ENCODE measurements around the gene AGBL4. TPM values are rescaled to one million over a fixed set of nuclear protein-coding genes. Genes with fewer than 3 reads are reported as not detected.

The AGBL4 gene
- polyA plus RNA-seq, 3 donors, result 0.05 TPM; not detected in 2

- Histone ChIP-seq H2AFZ (ENCODE audit: insufficient read depth, low read depth, low read length, poor library complexity, severe bottlenecking) (no peak overlapping the region), H3K9ac (ENCODE audit: insufficient read depth, low read length, poor library complexity, severe bottlenecking) (no peak overlapping the region), H3K4me3 (replicated peaks in 1 of 3; ENCODE audit: low read depth in 2 of 3, low read length in 3 of 3) (no peak overlapping the region), H3K36me3 (replicated peaks in 1 of 2; ENCODE audit: control insufficient read depth in 1 of 2, insufficient read depth in 2 of 2, low read length in 2 of 2) (no peaks in the 10 kb centered on the region), H3K4me1 (ENCODE audit: control insufficient read depth in 1 of 2, insufficient read depth in 2 of 2, low read length in 2 of 2) (no peaks in the 10 kb centered on the region), H3K27me3 (ENCODE audit: control insufficient read depth in 2 of 2, insufficient read depth in 2 of 2, low read length in 2 of 2) (no peaks in the 10 kb centered on the region), H3K4me2 (replicated peaks; ENCODE audit: extremely low read depth, low read length, poor library complexity, severe bottlenecking) (no peak overlapping the region), H3K79me2 (ENCODE audit: insufficient read depth, low read length) (no peaks in the 10 kb centered on the region), H3K27ac (ENCODE audit: low read depth in 1 of 2, low read length in 2 of 2) (no peak overlapping the region), H4K20me1 (ENCODE audit: insufficient read depth, low read length) (no peaks in the 10 kb centered on the region), H3K9me3 (replicated peaks in 1 of 2; ENCODE audit: control insufficient read depth in 1 of 2, insufficient read depth in 1 of 2, low read length in 2 of 2) (no peaks in the 10 kb centered on the region)
- H3K4me1 Mint-ChIP-seq, result no peaks in the 10 kb centered on the region
- WGBS (ENCODE audit: insufficient coverage), result no CpG with 5 or more reads among the region's 1 CpG
- intact Hi-C loops (cut with micrococcal nuclease), result no loop called here
- H3K27ac Mint-ChIP-seq, result no peak overlapping the region
- H3K4me3 Mint-ChIP-seq, result no peak overlapping the region
- H3K27me3 Mint-ChIP-seq (ENCODE audit: low read depth in 3 of 3), result no peaks in the 10 kb centered on the region
- peaks cover 0 to 5% (median 1%) of the 10 kb centered on the region in 7 donors for H3K9me3 Mint-ChIP-seq
- DNase-seq, result no peak
- no peak for TF ChIP-seq CTCF (IDR thresholded peaks at IDR 0.05)
- H3K36me3 Mint-ChIP-seq, result no peaks in the 10 kb centered on the region
Measured at GRCh38 chr1:49363628-49364027, 660.1 kb downstream of the AGBL4 start.

- Histone ChIP-seq H3K4me1 (ENCODE audit: control insufficient read depth in 1 of 2, insufficient read depth in 2 of 2, low read length in 2 of 2) (no peaks in the 10 kb centered on the region), H3K36me3 (replicated peaks in 1 of 2; ENCODE audit: control insufficient read depth in 1 of 2, insufficient read depth in 2 of 2, low read length in 2 of 2) (no peaks in the 10 kb centered on the region), H3K27me3 (ENCODE audit: control insufficient read depth in 2 of 2, insufficient read depth in 2 of 2, low read length in 2 of 2) (no peaks in the 10 kb centered on the region), H3K4me3 (replicated peaks in 1 of 3; ENCODE audit: low read depth in 2 of 3, low read length in 3 of 3) (no peak overlapping the region), H4K20me1 (ENCODE audit: insufficient read depth, low read length) (no peaks in the 10 kb centered on the region), H3K9me3 (replicated peaks in 1 of 2; ENCODE audit: control insufficient read depth in 1 of 2, insufficient read depth in 1 of 2, low read length in 2 of 2) (no peaks in the 10 kb centered on the region), H3K9ac (ENCODE audit: insufficient read depth, low read length, poor library complexity, severe bottlenecking) (no peak overlapping the region), H3K4me2 (replicated peaks; ENCODE audit: extremely low read depth, low read length, poor library complexity, severe bottlenecking) (no peak overlapping the region), H2AFZ (ENCODE audit: insufficient read depth, low read depth, low read length, poor library complexity, severe bottlenecking) (no peak overlapping the region), H3K27ac (ENCODE audit: low read depth in 1 of 2, low read length in 2 of 2) (no peak overlapping the region), H3K79me2 (ENCODE audit: insufficient read depth, low read length) (no peaks in the 10 kb centered on the region)
- H3K9me3 Mint-ChIP-seq, result peaks cover 0 to 5% (median 0%) of the 10 kb centered on the region in 7 donors
- TF ChIP-seq CTCF (IDR thresholded peaks at IDR 0.05), result no peak
- no peak overlapping the region for H3K4me3 Mint-ChIP-seq
- WGBS (ENCODE audit: insufficient coverage), result no CpG with 5 or more reads among the region's 1 CpG
- H3K27me3 Mint-ChIP-seq (ENCODE audit: low read depth in 3 of 3), result no peaks in the 10 kb centered on the region
- H3K36me3 Mint-ChIP-seq, result no peaks in the 10 kb centered on the region
- H3K27ac Mint-ChIP-seq, result no peak overlapping the region
- no peaks in the 10 kb centered on the region for H3K4me1 Mint-ChIP-seq
- intact Hi-C loops (cut with micrococcal nuclease), result no loop called here
- DNase-seq, result no peak
Measured at GRCh38 chr1:49358036-49358435, 665.7 kb downstream of the AGBL4 start.
